IMR-90 (cell line): ENCODE data around the gene YWHAG. TPM values are rescaled to one million over a fixed set of nuclear protein-coding genes. Genes with fewer than 3 reads are reported as not detected.
A peak's percentile ranks its signal among the peaks of the same experiment; 100 is the strongest.

ENCODE experiments used
- ATAC-seq: fragments of 200-7000 bp; cut with Tn5 transposase; 2 replicates; pipeline ENCODE4 v1.9.1; 2020; ENCODE audit warnings: low read depth, mild to moderate bottlenecking, moderate library complexity
- BruUV-seq: library from RNA; stranded (reverse); fragments of 400-500 nt; replicated peaks from 2 replicates; lab custom pipeline; 2021; lab: Mats Ljungman, UMichigan
- CTCF ChIA-PET: fragments of 300-600 bp; formaldehyde crosslinking; extraction: SDS; loops from one replicate; lab custom pipeline; 2021; ENCODE audit warnings: antibody characterized with exemption; lab: Yijun Ruan, JAX
- POLR2A ChIA-PET: fragments of 300-600 bp; sonication (Branson Sonifier 250); formaldehyde crosslinking; loops from one replicate; lab custom pipeline; 2022; ENCODE audit warnings: antibody characterized with exemption; ENCODE audit not compliant: unreplicated experiment; lab: Charles Lee
- DNase-seq: peaks from one replicate; pipeline ENCODE4 v3.0.0; 2013
- H2AFZ ChIP-seq: replicated peaks from 2 replicates; pipeline ENCODE3; 2013; ENCODE audit warnings: low read length, mild to moderate bottlenecking; ENCODE audit not compliant: poor library complexity
- H2AK5ac ChIP-seq: 2 replicates; pipeline ENCODE4 v1.6.1; 2013; ENCODE audit warnings: low read depth, low read length, inconsistent platforms
- H2AK9ac ChIP-seq: replicated peaks from 2 replicates; pipeline ENCODE3; 2013; ENCODE audit warnings: mild to moderate bottlenecking, low read depth, low read length, moderate library complexity; ENCODE audit not compliant: poor library complexity
- H2BK120ac ChIP-seq: 2 replicates; pipeline ENCODE4 v1.6.1; 2013; ENCODE audit warnings: low read depth, low read length, inconsistent platforms
- H2BK15ac ChIP-seq: 3 replicates; pipeline ENCODE4 v1.6.1; 2013; ENCODE audit warnings: low read depth, low read length, inconsistent platforms
- H2BK20ac ChIP-seq: 2 replicates; pipeline ENCODE4 v1.6.1; 2013; ENCODE audit warnings: low read depth, mild to moderate bottlenecking, inconsistent platforms, low read length, moderate library complexity
- H2BK5ac ChIP-seq: 2 replicates; pipeline ENCODE4 v1.6.1; 2013; ENCODE audit warnings: mild to moderate bottlenecking, low read depth, low read length, inconsistent platforms; ENCODE audit not compliant: poor library complexity, severe bottlenecking
- H3K14ac ChIP-seq: replicated peaks from 2 replicates; pipeline ENCODE4 v1.6.1; 2013; ENCODE audit warnings: low read depth, low read length, inconsistent platforms
- H3K18ac ChIP-seq: 2 replicates; pipeline ENCODE4 v1.6.1; 2013; ENCODE audit warnings: low read depth, low read length, control low read depth
- H3K23ac ChIP-seq: 2 replicates; pipeline ENCODE4 v1.6.1; 2013; ENCODE audit warnings: low read depth, low read length, inconsistent platforms
- H3K27ac ChIP-seq: 2 replicates; pipeline ENCODE4 v1.5.1; 2013; ENCODE audit warnings: mild to moderate bottlenecking, control low read depth, low read length; ENCODE audit not compliant: insufficient read depth
- H3K27me3 ChIP-seq: 2 replicates; pipeline ENCODE4 v1.6.1; 2013; ENCODE audit warnings: low read length; ENCODE audit not compliant: control insufficient read depth, insufficient read depth
- H3K36me3 ChIP-seq: 2 replicates; pipeline ENCODE4 v1.6.1; 2013; ENCODE audit warnings: low read length, mixed read lengths; ENCODE audit not compliant: control insufficient read depth, insufficient read depth
- H3K4ac ChIP-seq: 2 replicates; pipeline ENCODE4 v1.6.1; 2013; ENCODE audit warnings: low read depth, low read length, inconsistent platforms
- H3K4me1 ChIP-seq: 2 replicates; pipeline ENCODE4 v1.6.1; 2013; ENCODE audit warnings: low read length, mixed read lengths; ENCODE audit not compliant: control insufficient read depth, insufficient read depth
- H3K4me2 ChIP-seq: 2 replicates; pipeline ENCODE4 v1.6.1; 2013; ENCODE audit warnings: low read depth, mild to moderate bottlenecking, control low read depth, low read length, moderate library complexity
- H3K4me3 ChIP-seq: 2 replicates; pipeline ENCODE4 v1.5.1; 2013; ENCODE audit warnings: low read depth, mild to moderate bottlenecking, control low read depth, low read length, moderate library complexity; ENCODE audit not compliant: insufficient read depth
- H3K56ac ChIP-seq: 2 replicates; pipeline ENCODE4 v1.6.1; 2013; ENCODE audit warnings: low read length, inconsistent platforms; ENCODE audit not compliant: insufficient read depth; ENCODE audit errors: extremely low read depth
- H3K79me1 ChIP-seq, 2 experiments: 2 replicates each; pipeline ENCODE4 v1.6.1; 2013; ENCODE audit warnings: low read length in 2 of 2, inconsistent platforms in 1 of 2, low read depth in 1 of 2
- H3K9ac ChIP-seq: 2 replicates; pipeline ENCODE4 v1.6.1; 2013; ENCODE audit warnings: low read depth, low read length, control low read depth
- H3K9me1 ChIP-seq: 2 replicates; pipeline ENCODE4 v1.6.1; 2013; ENCODE audit warnings: low read length, inconsistent platforms; ENCODE audit not compliant: insufficient read depth
- H3K9me3 ChIP-seq: 2 replicates; pipeline ENCODE4 v1.6.1; 2013; ENCODE audit warnings: low read length; ENCODE audit not compliant: control insufficient read depth, insufficient read depth
- H4K20me1 ChIP-seq: 2 replicates; pipeline ENCODE4 v1.6.1; 2013; ENCODE audit warnings: low read length, inconsistent platforms; ENCODE audit not compliant: insufficient read depth
- H4K5ac ChIP-seq: 2 replicates; pipeline ENCODE4 v1.6.1; 2013; ENCODE audit warnings: mild to moderate bottlenecking, low read depth, low read length, control low read depth
- H4K8ac ChIP-seq, 2 experiments: 2 replicates each; pipeline ENCODE4 v1.6.1; 2013; ENCODE audit warnings: low read depth in 2 of 2, low read length in 2 of 2, control low read depth in 1 of 2, inconsistent platforms in 1 of 2
- H4K91ac ChIP-seq: 2 replicates; pipeline ENCODE4 v1.6.1; 2013; ENCODE audit warnings: low read depth, low read length, inconsistent platforms; ENCODE audit not compliant: insufficient read depth
- BHLHE40 ChIP-seq: fragments of 150-350 bp; IDR thresholded peaks from 2 replicates; pipeline ENCODE4 v1.6.1; 2016; ENCODE audit warnings: mild to moderate bottlenecking, low read depth, low read length
- CEBPB ChIP-seq: IDR thresholded peaks from 2 replicates; pipeline ENCODE4 v1.6.1; 2012; ENCODE audit warnings: low read depth, low read length, improper control_type of control experiment
- CHD1 ChIP-seq: IDR thresholded peaks from 2 replicates; pipeline ENCODE4 v1.6.1; 2012; ENCODE audit warnings: low read depth, low read length, improper control_type of control experiment
- FOS ChIP-seq: fragments of 150-350 bp; IDR thresholded peaks from 2 replicates; pipeline ENCODE4 v1.6.1; 2016; ENCODE audit warnings: low read depth, low read length
- MAFK ChIP-seq: IDR thresholded peaks from 2 replicates; pipeline ENCODE4 v1.6.1; 2012; ENCODE audit warnings: low read depth, low read length, improper control_type of control experiment
- MAZ ChIP-seq: IDR thresholded peaks from 2 replicates; pipeline ENCODE4 v1.6.1; 2012; ENCODE audit warnings: low read depth, mild to moderate bottlenecking, low read length, improper control_type of control experiment, moderate library complexity, borderline replicate concordance
- MXI1 ChIP-seq: IDR thresholded peaks from 2 replicates; pipeline ENCODE4 v1.6.1; 2012; ENCODE audit warnings: low read depth, mild to moderate bottlenecking, low read length, moderate library complexity, borderline replicate concordance
- NFE2L2 ChIP-seq: fragments of 150-350 bp; IDR thresholded peaks from 2 replicates; pipeline ENCODE4 v1.6.1; 2016; ENCODE audit warnings: low read depth, mild to moderate bottlenecking, low read length
- POLR2A ChIP-seq: IDR thresholded peaks from 2 replicates; pipeline ENCODE4 v1.6.1; 2012; ENCODE audit warnings: mild to moderate bottlenecking, low read depth, low read length
- RAD21 ChIP-seq: IDR thresholded peaks from 2 replicates; pipeline ENCODE4 v1.6.1; 2012; ENCODE audit warnings: low read length, improper control_type of control experiment
- RCOR1 ChIP-seq: IDR thresholded peaks from 2 replicates; pipeline ENCODE4 v1.6.1; 2012; ENCODE audit warnings: mild to moderate bottlenecking, low read length, improper control_type of control experiment; ENCODE audit not compliant: insufficient replicate concordance
- RFX5 ChIP-seq: IDR thresholded peaks from 2 replicates; pipeline ENCODE4 v1.8.0; 2012; ENCODE audit warnings: low read depth, mild to moderate bottlenecking, low read length, moderate library complexity
- SMC3 ChIP-seq: fragments of 150-350 bp; IDR thresholded peaks from 2 replicates; pipeline ENCODE4 v1.6.1; 2016; ENCODE audit warnings: low read depth, mild to moderate bottlenecking, antibody characterized with exemption, low read length, moderate library complexity
- WGBS, 2 experiments: methylation state at CpG; one replicate each; pipeline versions ENCODE4 v1.1.5 to v1.1.7; 2013; ENCODE audit warnings: missing lambda C conversion rate in 2 of 2; ENCODE audit not compliant: insufficient read length in 1 of 2; ENCODE audit errors: extremely low coverage in 2 of 2; 5-methylcytosine and 5-hydroxymethylcytosine counted together
- dilution Hi-C: fragments of 300-500 bp; cut with HindIII; formaldehyde crosslinking; loops from one replicate; pipeline ENCODE4 v1.14.3; 2018; ENCODE audit warnings: low sequenced_read_pairs; ENCODE audit not compliant: unreplicated experiment
- in situ Hi-C: fragments of 300-500 bp; cut with MboI; formaldehyde crosslinking; loops from 3 replicates; pipeline ENCODE4 v1.14.3; 2019; ENCODE audit warnings: low sequenced_read_pairs, inconsistent platforms, mixed read lengths
- intact Hi-C: fragments of 100-400 bp; cut with micrococcal nuclease; formaldehyde crosslinking; loops from 2 replicates; pipeline ENCODE4 v1.10.0; 2022
- polyA plus RNA-seq, 3 experiments: library from polyadenylated mRNA; depleted of rRNA; stranded (reverse); fragments of >200 nt; gene quantifications; 2 replicates each; pipeline ENCODE4 v1.2.3, GENCODE V29; 2012; ENCODE audit warnings: low replicate concordance in 1 of 3
- total RNA-seq: library from RNA; depleted of rRNA; stranded (reverse); fragments of >200 nt; gene quantifications from 2 replicates; pipeline ENCODE4 v1.2.3, GENCODE V29; 2012
- TF ChIP-seq, protein P1 (sequence below): conservative IDR thresholded peaks from 2 replicates; pipeline ENCODE4 v1.5.1; 2012; ENCODE audit warnings: mild to moderate bottlenecking, low read depth, low read length, improper control_type of control experiment
- TF ChIP-seq, protein P2 (sequence below): fragments of 150-350 bp; IDR thresholded peaks from 2 replicates; pipeline ENCODE4 v1.6.1; 2016; ENCODE audit warnings: low read depth, mild to moderate bottlenecking, low read length, moderate library complexity, borderline replicate concordance
- TF ChIP-seq, protein P3 (sequence below): fragments of 150-350 bp; IDR thresholded peaks from 2 replicates; pipeline ENCODE4 v1.6.1; 2017; ENCODE audit warnings: mild to moderate bottlenecking, antibody characterized with exemption, low read length, low read depth

YWHAG gene
- total and polyA plus RNA-seq, 2 of the 4 experiments (the other 2 are of a cell fraction), result 40.1 to 64.9 TPM

DNA sequence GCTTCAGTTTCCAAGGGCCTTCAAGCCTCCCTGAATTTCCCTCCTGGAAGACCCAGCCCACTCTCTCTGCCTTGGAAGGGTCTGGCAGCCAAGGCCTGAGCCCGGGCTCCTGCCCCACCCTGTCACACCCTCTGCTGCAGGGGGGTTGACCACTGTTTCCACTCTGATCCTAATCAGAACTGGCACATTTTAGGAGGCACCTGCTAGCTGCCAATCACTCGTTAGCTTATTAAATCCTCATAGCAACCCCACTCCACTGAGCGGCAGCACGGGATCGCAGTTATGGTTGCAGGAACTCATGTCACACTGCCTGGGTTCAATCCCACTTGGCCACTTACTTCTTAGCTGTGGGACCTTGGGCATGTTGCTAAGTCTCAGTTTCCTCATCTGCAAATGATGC lies 43.4 kb downstream of the YWHAG start:
- ATAC-seq (no peak), DNase-seq (no peak)
- Histone ChIP-seq H3K14ac (no peak overlapping the region), H2AK5ac (0 out of 2 replicates have a peak overlapping the region, but pooled peaks have one; percentile 15), H3K27ac (no peak overlapping the region), H3K56ac (no peak overlapping the region), H3K36me3 (0 out of 2 replicates have a peak, but pooled peaks cover 3% of the 10 kb centered on the region), H2BK5ac (no peak overlapping the region), H3K4me1 (peaks cover 8% of the 10 kb centered on the region), H3K9ac (no peak overlapping the region), H3K4me3 (no peak overlapping the region), H2BK20ac (no peak overlapping the region), H2AK9ac (peak overlapping the region; percentile 30), H3K9me1 (peaks cover 5% of the 10 kb centered on the region; the same call in 1 of the 2 replicates), H3K4me2 (no peak overlapping the region), H3K18ac (no peak overlapping the region), H4K5ac (no peak overlapping the region), H4K20me1 (peaks cover 7% of the 10 kb centered on the region; the same call in 1 of the 2 replicates), H3K79me1 (peaks cover 5 to 22% of the 10 kb centered on the region in 2 experiments), H2BK120ac (no peak overlapping the region), H2BK15ac (no peak overlapping the region), H3K4ac (no peak overlapping the region; the same call in 1 of the 2 replicates), H3K23ac (no peak overlapping the region), H3K27me3 (no peaks in the 10 kb centered on the region), H2AFZ (no peak overlapping the region), H4K91ac (no peak overlapping the region), H4K8ac (no peak overlapping the region), H3K9me3 (no peaks in the 10 kb centered on the region)
- POLR2A ChIA-PET, result no interaction called here
- intact Hi-C loops, result loop anchor here (2.0 to 5.0 kb wide), 2 partner anchors 42 to 53 kb away; partner anchors contain the start of gene YWHAG
- BruUV-seq, result no TSS peak
- in situ Hi-C loops, result no loop called here
- TF ChIP-seq NFE2L2, result no peak
- TF ChIP-seq MAFK, result no peak
- TF ChIP-seq BHLHE40, result no peak
- TF ChIP-seq, protein P1, sequence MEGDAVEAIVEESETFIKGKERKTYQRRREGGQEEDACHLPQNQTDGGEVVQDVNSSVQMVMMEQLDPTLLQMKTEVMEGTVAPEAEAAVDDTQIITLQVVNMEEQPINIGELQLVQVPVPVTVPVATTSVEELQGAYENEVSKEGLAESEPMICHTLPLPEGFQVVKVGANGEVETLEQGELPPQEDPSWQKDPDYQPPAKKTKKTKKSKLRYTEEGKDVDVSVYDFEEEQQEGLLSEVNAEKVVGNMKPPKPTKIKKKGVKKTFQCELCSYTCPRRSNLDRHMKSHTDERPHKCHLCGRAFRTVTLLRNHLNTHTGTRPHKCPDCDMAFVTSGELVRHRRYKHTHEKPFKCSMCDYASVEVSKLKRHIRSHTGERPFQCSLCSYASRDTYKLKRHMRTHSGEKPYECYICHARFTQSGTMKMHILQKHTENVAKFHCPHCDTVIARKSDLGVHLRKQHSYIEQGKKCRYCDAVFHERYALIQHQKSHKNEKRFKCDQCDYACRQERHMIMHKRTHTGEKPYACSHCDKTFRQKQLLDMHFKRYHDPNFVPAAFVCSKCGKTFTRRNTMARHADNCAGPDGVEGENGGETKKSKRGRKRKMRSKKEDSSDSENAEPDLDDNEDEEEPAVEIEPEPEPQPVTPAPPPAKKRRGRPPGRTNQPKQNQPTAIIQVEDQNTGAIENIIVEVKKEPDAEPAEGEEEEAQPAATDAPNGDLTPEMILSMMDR, result no peak
- no peak for TF ChIP-seq SMC3
- no peak for TF ChIP-seq MAZ
- TF ChIP-seq RCOR1, result no peak
- TF ChIP-seq, protein P2, sequence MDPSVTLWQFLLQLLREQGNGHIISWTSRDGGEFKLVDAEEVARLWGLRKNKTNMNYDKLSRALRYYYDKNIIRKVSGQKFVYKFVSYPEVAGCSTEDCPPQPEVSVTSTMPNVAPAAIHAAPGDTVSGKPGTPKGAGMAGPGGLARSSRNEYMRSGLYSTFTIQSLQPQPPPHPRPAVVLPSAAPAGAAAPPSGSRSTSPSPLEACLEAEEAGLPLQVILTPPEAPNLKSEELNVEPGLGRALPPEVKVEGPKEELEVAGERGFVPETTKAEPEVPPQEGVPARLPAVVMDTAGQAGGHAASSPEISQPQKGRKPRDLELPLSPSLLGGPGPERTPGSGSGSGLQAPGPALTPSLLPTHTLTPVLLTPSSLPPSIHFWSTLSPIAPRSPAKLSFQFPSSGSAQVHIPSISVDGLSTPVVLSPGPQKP, result no peak
- no peak for TF ChIP-seq MXI1
- no peak for TF ChIP-seq CHD1
- no peak for TF ChIP-seq POLR2A
- no peak for TF ChIP-seq RAD21
- TF ChIP-seq, protein P3, sequence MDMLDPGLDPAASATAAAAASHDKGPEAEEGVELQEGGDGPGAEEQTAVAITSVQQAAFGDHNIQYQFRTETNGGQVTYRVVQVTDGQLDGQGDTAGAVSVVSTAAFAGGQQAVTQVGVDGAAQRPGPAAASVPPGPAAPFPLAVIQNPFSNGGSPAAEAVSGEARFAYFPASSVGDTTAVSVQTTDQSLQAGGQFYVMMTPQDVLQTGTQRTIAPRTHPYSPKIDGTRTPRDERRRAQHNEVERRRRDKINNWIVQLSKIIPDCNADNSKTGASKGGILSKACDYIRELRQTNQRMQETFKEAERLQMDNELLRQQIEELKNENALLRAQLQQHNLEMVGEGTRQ, result no peak
- no peak for TF ChIP-seq CEBPB
- no peak for TF ChIP-seq RFX5
- no peak for TF ChIP-seq FOS
- WGBS, 2 experiments, result 69% methylated on average over 2 of the region's 5 CpGs; no CpG with 5 or more reads in 1 of the 2 experiments
- CTCF ChIA-PET, result interaction anchor here (2.0 kb wide), 1 partner anchor 23 kb away, joined by 8 read pairs; no protein-coding TSS in a partner anchor
- dilution Hi-C loops, result no loop called here
